Measurements from ENCODE around the gene DPY19L1.
"Not testable (repeated sequence)": the region's sequence is repeated elsewhere in the genome, so short reads cannot be mapped to it uniquely, and the experiment has no call there.

DPY19L1 gene

DNA sequence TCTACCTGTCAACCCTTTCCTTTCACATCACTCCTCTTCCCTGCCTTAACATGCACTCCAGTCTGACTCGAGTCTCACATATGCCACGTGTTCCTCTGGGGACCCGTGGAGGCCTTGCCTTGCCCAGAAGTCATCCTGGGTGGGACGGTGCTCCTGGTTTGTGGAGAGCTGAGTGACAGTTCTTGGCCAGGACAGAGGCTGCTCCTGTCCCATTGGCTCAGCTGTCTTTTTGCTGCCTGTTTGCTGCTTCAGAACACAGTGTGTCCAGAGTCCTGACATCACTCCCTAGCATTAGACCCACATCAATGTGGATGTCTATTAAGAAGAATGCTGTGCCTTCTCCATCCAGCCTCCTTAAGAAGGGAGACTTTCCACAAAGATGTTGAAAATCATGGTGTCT is 116.8 kb downstream of the DPY19L1 start:
- DNase-seq (ENCODE audit: low read depth in 2 of 2), result not testable (repeated sequence)

DNA sequence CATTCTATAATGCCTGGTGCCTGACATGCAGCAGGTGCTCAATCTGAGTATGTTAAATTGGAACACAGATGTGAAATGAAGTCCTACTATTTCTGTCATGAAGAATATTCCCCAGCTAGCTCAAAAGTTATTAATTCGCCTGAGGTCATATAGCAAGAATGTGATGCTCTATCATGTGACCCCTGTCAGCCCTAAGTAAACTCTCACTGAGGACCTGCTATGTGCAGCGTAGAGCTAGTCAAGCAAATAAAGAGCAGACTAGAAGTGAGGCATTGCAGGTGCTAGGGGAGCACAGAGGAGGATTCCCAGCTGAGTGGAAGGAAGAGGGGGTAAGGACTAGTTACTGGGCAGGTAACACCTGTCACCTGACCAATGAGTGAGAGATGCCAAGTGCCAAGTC is 118.2 kb downstream of the DPY19L1 start:
- DNase-seq (ENCODE audit: low read depth in 2 of 2), result not testable (repeated sequence)

DNA sequence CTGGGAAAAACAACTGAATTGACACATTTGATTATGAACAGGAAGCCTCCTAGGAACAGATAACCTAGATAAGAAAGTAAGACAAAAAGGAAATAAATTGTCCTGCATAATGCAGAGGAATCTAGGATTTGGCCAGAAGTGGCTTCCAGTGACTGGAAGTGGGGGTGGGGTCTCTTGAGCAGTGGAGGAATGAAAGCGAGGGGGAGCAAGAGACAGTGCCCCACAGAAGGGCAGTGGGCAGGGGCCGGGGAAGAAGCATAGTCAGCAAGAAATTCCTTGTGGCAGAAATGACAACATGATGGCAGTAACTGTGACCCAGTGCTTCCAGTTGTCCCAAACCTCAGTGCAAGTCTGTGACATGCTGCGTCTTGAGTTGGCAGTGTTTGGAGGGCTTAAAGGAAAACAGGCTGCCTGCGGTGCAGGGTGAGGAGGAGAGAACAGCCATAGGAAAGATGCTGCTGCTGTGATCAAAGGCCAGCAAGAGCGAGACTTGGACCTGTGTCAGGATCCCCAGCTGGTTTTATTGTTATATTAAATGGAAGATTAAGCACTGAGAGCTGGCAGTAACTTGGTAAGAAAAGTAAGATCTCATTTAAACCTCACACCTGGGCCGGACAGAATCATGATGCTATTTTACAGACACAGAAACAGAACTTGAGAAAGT is 119.0 kb downstream of the DPY19L1 start:
- DNase-seq (ENCODE audit: low read depth in 2 of 2), result not testable (repeated sequence)

DNA sequence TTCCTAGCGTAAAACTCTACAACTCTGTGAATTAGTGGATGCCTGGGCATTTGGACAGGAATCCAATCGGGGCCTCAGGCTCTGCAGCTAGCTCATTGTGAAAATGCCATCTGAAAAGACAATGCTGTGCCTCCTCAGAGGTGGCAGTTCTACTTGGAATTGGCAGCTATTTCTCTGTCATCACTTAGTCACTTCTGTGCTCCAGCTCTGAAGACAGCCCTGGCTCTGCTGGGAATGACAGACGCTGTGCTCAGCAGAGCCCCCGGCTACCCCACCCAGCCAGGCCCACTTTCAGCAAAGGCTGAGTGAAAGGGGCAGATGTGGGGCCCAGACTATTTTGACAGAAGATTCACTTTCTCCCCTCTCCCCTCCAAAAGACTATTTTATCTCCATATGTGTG is 119.8 kb downstream of the DPY19L1 start:
- not testable (repeated sequence) for DNase-seq (ENCODE audit: low read depth in 2 of 2)

DNA sequence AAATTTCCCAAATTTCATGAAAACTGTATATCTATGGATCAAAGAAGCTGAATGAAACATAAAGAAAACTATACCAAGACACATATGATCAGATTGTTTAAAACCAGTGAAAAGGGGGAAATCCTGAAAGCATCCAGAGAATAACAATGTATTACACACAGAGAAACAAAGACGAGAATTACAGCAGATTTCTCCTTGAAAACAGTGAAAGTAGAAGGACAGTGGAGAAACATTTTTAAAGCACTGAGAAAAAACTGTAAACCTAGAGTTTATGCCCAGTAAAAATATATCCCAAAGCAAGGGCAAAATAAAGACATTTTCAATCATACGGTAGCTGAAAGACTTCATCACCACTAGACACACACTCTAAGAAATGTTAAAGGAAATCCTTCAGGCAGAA is 121.0 kb downstream of the DPY19L1 start:
- no peak for DNase-seq (ENCODE audit: low read depth in 2 of 2)

DNA sequence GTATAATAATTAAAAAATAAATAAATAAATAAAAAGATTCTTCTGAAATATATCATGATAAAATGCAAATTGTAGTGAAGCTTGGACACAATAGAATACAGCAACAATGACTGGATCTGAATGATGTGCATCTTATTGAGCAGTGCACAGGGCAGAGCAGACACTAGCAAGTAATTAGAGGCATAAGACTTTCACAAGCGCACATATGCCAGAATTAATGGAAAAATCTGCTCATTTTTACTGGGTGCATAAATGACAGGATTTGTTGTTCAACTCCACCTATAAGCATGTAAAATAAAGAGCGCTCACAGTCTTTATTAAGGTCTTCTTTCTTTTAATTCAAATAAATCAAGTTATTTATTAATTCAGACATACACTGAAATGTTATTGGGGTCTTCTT is 125.0 kb downstream of the DPY19L1 start:
- no peak for DNase-seq (ENCODE audit: low read depth in 2 of 2)

DNA sequence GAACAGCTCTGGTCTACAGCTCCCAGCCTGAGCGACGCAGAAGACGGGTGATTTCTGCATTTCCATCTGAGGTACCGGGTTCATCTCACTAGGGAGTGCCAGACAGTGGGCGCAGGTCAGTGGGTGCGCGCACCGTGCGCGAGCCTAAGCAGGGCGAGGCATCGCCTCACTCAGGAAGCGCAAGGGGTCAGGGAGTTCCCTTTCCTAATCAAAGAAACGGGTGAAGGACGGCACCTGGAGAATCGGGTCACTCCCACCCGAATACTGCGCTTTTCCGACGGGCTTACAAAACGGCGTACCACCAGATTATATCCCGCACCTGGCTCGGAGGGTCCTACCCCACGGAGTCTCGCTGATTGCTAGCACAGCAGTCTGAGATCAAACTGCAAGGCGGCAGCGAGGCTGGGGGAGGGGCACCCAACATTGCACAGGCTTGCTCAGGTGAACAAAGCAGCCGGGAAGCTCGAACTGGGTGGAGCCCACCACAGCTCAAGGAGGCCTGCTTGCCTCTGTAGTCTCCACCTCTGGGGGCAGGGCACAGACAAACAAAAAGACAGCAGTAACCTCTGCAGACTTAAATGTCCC is 130.9 kb downstream of the DPY19L1 start:
- not testable (repeated sequence) for DNase-seq (ENCODE audit: low read depth in 2 of 2)

DNA sequence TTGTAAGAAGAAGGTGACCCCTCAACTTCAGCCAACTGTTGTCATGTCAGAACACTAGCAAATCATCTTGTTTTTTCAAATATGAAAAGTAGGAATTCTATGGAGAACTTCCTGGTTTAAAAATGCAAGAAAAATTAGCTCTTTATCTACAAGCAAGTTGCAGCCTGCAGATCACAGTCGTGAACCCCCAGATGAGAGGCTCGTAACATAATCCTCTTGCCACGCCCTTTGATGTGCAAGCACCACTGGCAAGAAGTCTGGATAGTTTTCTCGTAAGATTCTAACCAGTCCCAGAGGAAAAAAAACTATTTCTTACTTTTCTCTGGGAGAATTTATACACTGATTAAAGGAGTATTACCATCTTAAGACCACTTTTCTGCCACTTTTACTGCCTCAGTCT is 132.3 kb downstream of the DPY19L1 start:
- no peak for DNase-seq (ENCODE audit: low read depth in 2 of 2)

DNA sequence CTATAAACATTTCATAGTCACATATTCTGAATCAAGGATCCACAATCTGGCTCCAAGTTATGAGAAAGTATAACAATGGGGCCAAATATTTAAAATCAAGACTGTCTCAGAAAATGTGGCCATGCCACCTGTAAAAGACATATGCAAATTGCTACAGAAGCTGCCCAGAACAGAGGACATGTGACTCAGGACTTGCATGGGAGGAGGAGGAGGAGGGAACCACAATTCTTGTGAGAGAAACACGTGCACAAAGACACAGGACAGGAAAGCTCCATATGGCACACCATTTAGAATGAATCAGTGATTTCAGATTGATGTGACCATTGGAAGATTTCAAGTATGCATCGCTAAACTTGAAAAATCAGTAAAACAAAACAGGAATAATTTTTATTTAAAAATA is 133.4 kb downstream of the DPY19L1 start:
- DNase-seq (ENCODE audit: low read depth in 2 of 2), result not testable (repeated sequence)

DNA sequence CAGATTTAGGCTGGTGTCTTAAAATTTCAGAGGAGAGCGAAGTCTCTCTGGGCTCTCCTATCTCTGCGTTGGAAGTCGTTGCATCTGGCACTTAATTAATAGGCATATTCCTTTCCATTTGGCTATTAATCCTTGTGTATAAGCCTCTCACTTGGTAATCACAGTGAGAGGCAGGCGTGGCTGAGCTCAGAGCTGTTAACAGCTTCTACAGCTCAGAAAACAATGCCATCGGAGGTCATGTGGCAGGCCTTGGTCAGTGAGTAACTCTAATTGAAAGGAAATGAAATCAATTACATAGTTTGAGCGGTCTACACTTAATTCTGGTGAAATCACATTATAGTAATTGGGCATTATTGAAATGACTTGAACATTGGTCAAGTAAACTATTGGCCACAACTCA is 135.1 kb downstream of the DPY19L1 start:
- no peak for DNase-seq (ENCODE audit: low read depth in 2 of 2)

DNA sequence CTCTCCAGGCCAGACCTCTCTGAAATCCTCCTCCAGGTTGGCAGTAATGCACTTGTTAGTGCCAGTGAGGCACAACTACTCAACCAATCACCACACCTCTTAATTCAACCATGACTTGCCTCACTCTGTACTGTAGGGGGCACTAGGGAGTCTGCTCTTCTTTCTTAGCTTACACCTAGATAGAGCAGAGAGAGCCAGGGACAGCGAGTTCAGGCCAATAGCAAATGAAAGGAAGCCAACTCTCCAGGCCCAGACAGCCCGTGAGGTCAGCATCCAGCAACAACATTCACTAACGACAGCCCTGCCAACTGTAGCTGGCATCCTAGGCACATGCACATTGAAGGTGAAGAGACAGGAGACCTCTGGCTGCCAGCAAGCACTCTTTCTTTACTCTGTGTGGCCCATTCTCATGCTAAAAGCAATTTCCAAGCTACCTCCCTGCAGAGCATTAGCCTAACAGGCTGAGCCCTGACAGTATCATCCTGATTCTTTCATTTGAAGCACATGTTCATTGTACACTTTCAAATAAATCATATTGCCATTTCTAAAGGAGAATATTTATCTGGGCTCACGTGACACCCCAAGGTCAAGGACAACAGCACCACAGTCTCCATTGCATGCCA is 136.3 kb downstream of the DPY19L1 start:
- DNase-seq (ENCODE audit: low read depth in 2 of 2), result no peak

DNA sequence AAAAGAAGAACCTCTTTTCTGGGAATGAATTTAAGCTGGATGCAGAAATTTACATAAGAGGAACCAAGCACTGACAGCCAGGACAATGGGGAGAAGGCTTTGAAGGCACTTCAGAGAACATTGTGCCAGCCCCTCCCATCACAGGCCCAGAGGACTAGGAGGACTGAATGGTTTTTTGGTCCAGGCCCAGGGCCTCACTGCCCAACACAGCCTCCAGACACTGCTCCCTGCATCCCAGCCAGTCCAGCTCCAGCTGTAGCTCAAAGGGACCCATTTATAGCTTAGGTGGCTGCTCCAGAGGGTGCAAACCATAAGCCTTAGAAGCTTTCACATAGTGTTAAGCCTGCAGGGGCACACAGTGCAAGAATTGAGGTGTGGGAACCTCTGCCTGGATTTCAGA is 142.1 kb downstream of the DPY19L1 start:
- no peak for DNase-seq (ENCODE audit: low read depth in 2 of 2)

DNA sequence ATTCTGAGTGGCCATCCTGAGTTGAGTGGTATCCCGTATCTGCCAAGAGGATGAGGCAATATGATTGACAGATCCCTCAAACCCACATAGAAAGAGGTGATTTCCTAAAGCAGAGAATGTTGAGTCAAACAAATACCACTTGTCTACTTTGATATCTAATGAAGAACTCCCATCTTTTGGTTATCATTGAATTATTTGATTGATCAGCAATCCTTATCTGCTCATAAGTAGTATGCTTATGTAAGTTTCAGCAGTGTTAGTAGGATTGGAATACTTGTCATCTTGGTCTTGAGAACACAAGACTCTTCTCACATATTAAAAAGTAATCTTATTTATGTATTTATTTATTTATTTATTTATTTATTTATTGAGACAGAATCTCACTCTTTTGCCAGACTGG is 147.3 kb downstream of the DPY19L1 start:
- DNase-seq (ENCODE audit: low read depth in 2 of 2), result no peak

DNA sequence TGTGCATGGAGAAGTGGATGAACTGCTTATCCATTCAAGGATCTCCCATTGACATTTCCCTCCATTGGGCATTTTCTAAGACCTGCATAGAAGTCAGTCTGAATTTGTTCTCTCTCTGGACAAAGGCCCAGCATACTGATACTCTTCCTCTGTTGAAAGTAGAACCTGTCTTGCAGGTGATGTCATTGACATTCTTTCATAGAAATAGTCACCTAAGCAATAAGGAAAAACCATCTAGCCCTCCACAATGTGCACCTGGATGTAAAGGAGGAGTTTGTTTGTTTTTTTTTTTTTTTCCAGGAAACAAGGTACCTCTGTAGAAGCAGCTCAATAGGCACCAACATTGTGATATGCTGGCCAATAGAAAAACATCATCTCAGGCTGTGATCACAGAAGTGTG is 150.4 kb downstream of the DPY19L1 start:
- DNase-seq (ENCODE audit: low read depth in 2 of 2), result no peak

DNA sequence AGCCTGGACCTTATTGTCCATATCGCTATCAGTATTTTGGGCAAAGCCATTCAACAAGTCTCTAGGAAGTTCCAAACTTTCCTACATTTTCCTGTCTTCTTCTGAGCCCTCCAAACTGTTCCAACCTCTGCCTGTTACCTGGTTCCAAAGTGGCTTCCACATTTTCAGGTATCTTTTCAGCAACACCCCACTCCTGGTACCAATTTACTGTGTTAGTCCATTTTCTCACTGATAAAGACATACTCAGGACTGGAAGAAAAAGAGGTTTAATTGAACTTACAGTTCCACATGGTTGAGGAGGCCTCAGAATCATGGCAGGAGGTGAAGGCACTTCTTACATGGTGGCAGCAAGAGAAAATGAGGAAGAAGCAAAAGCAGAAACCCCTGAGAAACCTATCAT is 153.4 kb downstream of the DPY19L1 start:
- DNase-seq (ENCODE audit: low read depth in 2 of 2), result not testable (repeated sequence)

DNA sequence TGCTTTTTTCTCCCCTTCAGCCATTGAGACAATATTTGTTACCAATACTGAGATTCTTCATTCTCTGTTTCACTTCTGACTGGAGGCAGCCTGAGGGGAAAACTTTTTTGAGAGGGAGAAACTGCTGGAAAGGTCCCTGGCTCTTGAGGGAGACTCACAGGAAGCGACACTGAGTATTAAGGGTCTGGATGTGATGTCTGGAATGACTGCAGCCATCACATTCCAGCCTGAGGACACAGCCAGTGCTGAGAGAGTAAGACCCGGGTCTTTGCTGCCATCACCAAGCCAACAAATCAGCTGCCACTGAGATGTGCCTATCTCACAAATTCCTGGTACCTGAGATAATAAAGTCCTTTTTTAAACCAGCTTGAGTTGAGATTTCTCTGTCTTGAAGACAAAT is 157.4 kb downstream of the DPY19L1 start:
- no peak for DNase-seq (ENCODE audit: low read depth in 2 of 2)

DNA sequence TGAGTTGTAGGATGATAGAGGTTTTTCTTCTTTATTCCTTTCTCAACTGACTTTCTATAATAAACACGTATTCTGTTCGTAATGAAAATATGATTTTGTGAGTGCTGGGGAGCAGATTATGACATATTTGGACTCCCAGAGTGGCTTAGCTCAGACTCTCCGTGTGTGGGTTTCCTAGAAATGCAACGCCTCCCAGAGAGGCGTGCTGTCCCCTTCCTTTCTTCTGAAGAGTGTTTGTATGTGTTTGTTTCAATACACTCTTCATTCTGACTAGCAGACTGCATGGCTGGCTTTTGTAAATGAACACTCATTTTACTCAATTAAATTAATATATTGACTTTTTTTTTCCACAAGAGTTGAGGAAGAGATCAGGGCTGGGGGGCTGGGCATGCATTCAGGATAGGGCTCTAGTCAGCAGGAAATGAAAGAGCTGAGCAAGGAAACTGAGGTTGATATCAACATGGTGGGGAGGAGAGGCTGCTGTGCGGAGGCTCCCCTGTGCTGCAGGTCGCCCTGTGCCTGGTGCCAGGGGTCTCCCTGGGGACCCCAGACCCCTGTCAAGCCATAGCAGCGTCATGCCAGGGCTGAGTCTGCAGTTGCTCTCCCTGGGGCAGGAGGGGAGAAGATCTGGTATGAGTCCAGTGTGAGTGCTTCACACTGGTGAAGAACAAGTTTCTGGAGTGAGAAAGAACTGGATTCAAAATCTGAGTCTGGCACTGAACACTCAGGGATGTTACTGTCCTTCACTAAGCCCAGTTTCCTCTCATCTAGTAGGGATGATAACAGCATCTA is 158.1 kb downstream of the DPY19L1 start:
- not testable (repeated sequence) for DNase-seq (ENCODE audit: low read depth in 2 of 2)
